ENCODE measurements around the gene TFDP1.

The TFDP1 gene

DNA sequence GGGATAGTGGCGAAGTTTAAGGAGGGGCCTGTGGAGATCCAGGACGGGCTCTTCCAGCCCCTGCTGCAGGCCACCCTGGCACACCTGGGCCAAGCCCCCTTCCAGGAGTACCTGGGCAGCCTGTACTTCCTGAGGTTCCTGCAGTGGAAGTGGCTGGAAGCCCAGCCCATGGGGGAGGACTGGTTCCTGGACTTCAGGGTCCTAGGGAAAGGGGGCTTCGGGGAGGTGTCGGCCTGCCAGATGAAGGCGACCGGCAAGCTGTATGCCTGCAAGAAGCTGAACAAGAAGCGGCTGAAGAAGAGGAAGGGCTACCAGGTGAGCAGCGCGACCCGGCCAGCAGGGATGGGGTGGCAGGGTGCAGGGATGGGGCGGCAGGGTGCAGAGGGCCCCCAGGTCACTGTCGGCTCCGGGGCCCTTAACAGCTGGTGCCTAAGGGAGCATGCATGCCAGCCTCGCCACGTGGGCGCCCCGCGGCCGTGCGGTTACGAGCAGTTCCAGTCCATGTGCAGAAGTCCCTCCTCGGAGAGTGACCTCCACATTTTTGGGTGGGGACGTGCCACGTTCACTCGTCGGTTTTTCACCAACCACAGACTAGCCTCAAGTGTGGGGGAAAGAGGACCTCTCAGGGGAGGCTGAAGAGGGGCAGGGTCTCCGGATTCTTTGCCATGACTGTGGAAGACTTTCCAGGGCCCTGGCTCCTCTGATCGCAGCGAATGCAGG is 83.4 kb downstream of the TFDP1 start:
- DNase-seq = no peak

GRCh38 chr13:113668491-113668971 is 84.0 kb downstream of the TFDP1 start:
- no peak for DNase-seq

DNA sequence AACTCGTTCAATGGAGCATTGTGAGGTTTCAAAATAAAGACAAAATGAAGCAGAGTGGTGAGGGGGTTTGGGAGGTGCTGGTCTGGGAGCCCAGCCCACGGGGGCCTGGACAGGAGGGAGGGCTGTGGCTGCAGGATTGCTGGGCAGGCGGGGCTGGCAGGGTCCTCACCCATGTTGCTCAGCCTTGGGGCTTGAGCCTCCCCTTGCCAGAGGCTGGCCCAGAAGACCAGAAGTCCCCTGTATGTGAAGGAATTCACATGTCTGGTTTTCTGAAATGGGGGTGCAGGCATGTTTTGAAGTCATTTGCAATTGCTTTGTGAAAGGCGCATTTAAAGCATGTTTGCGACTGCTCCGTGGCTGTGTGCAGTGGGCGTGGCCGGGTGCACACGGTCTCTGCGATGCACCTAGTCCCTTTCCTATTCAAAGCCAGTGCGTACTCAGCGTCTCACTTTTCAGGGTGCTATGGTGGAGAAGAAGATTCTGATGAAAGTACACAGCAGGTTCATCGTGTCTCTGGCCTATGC is 84.7 kb downstream of the TFDP1 start:
- DNase-seq = no peak

GRCh38 chr13:113669755-113670341 is 85.3 kb downstream of the TFDP1 start:
- no peak for DNase-seq

DNA sequence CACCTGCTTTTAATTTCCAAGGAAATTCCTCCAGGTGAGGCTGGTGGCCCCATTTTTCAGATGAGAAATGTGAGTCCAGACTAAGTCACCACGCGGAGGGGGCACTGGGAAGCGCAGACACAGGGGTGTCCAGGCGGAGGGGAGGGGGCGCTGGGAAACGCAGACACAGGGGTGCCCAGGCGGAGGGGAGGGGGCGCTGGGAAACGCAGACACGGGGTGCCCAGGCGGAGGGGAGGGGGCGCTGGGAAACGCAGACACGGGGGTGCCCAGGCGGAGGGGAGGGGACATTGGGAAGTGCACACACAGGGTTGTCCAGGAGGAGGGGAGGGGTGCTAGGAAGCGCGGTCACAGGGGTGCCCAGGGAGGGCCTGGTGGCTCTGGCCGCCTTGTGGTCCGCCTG is 86.0 kb downstream of the TFDP1 start:
- DNase-seq = no peak

DNA sequence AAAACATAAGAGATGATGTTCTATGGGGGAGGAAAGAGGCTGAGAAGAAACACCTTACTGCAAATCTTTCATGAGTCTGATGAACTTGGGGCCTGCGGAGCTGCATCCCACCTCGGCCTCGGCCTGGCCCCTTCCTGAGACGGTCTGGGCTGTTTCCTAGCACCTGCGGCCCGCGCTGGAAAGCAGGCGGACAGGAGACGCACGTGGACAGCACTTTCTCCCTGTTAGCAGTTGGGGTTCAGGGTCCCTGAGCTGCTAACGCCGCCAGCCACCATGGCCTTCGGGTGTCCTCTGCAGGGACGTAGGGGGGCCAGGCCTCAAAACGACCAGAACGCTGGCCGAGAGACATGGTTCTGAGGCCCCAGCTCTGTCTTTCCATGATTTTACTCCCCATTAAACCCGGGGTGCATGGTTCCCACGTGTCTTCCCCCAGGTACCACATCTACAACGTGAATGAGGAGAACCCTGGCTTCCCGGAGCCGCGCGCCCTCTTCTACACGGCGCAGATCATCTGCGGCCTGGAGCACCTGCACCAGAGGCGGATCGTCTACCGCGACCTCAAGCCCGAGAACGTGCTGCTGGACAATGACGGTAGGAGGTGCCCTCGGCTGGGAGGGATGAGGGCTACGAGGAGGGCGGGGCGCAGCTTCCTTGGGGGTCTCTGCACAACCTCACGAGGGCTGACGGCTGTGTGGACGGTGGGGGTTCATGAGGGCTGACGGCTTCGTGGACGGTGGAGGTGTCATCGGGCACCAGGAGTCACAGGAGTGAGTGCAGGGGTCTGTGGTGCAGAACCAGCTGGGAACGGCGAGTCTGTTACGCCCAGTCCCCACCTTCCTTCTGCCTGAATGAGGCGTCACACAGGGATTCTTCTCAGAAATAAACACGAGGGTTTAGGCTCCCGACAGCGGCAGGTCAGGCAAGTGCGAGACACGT is 86.8 kb downstream of the TFDP1 start:
- no peak for DNase-seq

DNA sequence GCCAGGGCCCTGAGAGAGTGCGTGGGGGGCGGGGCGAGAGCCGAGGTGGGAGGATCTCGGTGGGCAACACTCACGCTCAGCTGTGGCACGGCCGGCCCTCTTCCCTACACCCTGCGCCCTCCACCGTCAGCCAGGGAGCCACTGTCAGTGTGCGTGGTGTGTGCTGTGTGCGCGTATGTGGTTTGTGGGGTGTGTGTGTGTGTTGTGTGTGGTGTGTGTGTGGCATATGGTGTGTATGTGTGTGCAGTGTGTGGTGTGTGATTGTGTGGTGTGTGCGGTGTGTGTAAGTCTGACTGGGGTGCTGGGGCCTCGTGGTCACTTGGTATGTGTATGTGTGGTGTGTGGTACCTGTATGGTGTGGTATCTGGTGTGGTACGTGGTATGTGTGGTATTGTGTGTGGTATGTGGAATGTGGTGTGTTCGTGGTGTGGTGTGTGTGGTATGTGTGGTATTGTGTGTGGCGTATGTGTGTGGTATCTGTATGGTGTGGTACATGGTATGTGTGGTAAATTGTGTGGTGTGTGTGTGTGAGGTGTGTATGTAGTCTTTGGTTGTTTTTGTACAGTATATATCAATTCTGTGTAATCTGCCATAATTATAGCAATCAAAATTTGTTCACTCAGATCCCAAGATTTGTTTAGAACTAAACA is 87.6 kb downstream of the TFDP1 start:
- no peak for DNase-seq

Data from central memory CD4-positive, alpha-beta T cell (primary cell).